ENCODE data around the gene MCC. TPM values are rescaled to one million over a fixed set of nuclear protein-coding genes. Genes with fewer than 3 reads are reported as not detected.

Gene MCC
- 100 to 1,000 TPM; 164 to 187 TPM for total RNA-seq
- 21.3 TPM for polyA plus RNA-seq (2013, experiment 1 of 2)
- 25.0 TPM for polyA plus RNA-seq (2013, experiment 2 of 2)
- long read RNA-seq, experiment 1, partial matches to known transcripts: 5 of 49 reads
- long read RNA-seq, experiment 1, other reads (novel, unspliced or antisense): 44 of 49 reads
- long read RNA-seq, experiment 2, full-length matches to known transcripts: 38 of 159 reads
- long read RNA-seq, experiment 2, partial matches to known transcripts: 29 of 159 reads
- long read RNA-seq, experiment 2, other reads (novel, unspliced or antisense): 92 of 159 reads
- long read RNA-seq, experiment 3, full-length matches to known transcripts: 21 of 222 reads
- long read RNA-seq, experiment 3, partial matches to known transcripts: 13 of 222 reads
- long read RNA-seq, experiment 3, other reads (novel, unspliced or antisense): 188 of 222 reads
- long read RNA-seq, experiment 4, transcript MCC-205 (6 exons, 857 nt): major isoform, 14 of 28 reads
- long read RNA-seq, experiment 4, partial matches to known transcripts: 2 of 28 reads
- long read RNA-seq, experiment 4, other reads (novel, unspliced or antisense): 12 of 28 reads

DNA sequence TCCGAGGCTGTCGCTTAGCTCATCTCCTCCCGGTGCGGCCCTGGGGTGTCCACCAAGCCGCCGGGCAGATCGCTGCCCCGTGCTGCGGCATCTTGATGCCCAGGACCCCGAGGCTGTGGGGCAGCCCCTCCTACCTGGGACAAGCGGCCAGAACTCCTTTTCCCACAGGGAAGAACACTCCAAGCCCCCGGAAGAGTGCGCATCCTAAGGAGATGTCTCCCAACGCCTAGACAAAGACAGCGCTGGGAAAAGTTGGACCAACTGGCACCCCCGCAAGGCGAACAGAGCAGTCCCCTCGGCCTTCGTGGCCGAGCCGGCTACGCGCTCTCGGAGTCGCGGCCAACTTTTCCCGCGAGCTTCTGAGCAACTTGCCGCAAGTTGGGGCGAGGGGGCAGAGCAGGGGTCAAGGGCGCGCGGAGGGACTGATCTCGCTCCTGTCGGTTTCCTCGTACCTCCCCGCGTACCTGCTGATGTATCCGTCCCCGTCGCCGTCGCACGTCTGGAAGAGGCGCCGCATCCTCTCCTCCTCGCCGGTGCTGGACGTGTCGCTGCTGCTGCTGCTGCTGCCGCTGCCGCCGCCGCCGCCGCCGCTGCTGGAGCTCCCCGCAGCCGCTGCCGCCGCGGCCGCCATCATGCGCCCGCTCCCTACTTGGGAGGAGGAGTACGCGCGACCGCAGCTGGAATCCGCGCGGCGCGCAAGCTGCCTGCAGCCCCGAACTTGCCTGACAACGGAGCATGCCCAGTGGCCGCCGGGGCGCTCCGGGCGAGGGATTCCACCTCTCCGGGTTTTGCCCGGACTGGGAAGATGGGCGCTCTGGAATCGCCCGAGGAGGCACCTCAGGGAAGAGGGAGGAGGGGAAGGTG lies at the start of gene MCC:
Gene MCC (minus strand): TSS at position 673 of the 864 bp plus-strand sequence.
- no peaks in the 10 kb centered on the region for H3K4me1 ChIP-seq (ENCODE audit: control insufficient read depth, insufficient read depth, low read length)
- DNase-seq: peak; percentile 97
- H3K36me3 Mint-ChIP-seq (ENCODE audit: low read depth): peaks cover 5% of the 10 kb centered on the region
- H3K36me3 ChIP-seq (ENCODE audit: control insufficient read depth, insufficient read depth, low read length): no peaks in the 10 kb centered on the region
- H3K27ac ChIP-seq (ENCODE audit: low read depth, low read length): no peak within 1 kb of the TSS
- H3K27me3 Mint-ChIP-seq (ENCODE audit: insufficient read depth): peaks cover 66% of the 10 kb centered on the region
- peak within 1 kb of the TSS; percentile 79 for H3K4me3 Mint-ChIP-seq
- peaks cover 65% of the 10 kb centered on the region for H3K27me3 ChIP-seq (ENCODE audit: control insufficient read depth, insufficient read depth, low read length, poor library complexity, severe bottlenecking)
- H3K9ac ChIP-seq (ENCODE audit: extremely low read depth, low read length, poor library complexity, severe bottlenecking): peak within 1 kb of the TSS; percentile 42
- peaks cover 29% of the 10 kb centered on the region for H3K9me3 Mint-ChIP-seq
- peak within 1 kb of the TSS; percentile 90 for H3K4me3 ChIP-seq (ENCODE audit: low read length)
- H3K4me1 Mint-ChIP-seq: peaks cover 3% of the 10 kb centered on the region
- peaks cover 20% of the 10 kb centered on the region for H3K9me3 ChIP-seq (ENCODE audit: control insufficient read depth, low read length)
- TF ChIP-seq, protein P1, sequence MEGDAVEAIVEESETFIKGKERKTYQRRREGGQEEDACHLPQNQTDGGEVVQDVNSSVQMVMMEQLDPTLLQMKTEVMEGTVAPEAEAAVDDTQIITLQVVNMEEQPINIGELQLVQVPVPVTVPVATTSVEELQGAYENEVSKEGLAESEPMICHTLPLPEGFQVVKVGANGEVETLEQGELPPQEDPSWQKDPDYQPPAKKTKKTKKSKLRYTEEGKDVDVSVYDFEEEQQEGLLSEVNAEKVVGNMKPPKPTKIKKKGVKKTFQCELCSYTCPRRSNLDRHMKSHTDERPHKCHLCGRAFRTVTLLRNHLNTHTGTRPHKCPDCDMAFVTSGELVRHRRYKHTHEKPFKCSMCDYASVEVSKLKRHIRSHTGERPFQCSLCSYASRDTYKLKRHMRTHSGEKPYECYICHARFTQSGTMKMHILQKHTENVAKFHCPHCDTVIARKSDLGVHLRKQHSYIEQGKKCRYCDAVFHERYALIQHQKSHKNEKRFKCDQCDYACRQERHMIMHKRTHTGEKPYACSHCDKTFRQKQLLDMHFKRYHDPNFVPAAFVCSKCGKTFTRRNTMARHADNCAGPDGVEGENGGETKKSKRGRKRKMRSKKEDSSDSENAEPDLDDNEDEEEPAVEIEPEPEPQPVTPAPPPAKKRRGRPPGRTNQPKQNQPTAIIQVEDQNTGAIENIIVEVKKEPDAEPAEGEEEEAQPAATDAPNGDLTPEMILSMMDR (conservative IDR thresholded peaks at IDR 0.05): no peak
- 0% methylated on average over 45 to 86 of the region's 86 CpGs for WGBS, 2 experiments (ENCODE audit: insufficient coverage in 1 of 2, insufficient read length in 1 of 2)
- peak within 1 kb of the TSS; percentile 39 for H3K27ac Mint-ChIP-seq

DNA sequence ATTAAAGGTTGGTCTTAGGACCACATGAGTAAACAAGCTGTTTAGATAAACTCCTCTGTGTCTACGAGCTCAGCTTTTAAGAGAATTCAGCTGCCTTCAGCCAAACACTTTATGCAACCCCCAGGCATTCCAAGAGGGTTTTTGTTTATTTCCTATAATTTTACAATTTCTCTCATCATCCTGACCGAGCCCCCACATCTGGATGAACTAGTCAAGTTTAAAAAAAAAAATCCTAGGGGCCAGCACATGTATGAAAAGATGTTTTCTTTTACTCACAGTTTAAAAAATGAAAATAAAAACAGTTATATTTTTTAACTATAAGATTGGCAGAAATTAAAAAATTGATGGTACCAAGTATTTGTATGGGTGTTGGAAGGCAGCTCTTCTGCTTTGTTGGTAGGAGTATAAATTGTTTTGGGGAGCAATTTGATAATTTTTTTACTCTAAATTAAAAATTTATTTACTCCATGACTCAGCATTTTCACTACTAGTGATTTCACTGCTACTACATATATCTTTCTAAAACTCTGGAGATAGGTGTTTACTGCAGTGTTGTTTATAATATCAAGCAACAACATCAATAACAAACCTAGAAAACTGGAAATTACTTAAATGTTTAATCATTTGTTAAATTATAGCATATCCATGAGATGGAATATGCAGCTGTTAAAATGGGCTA lies 43.4 kb upstream of the MCC start:
- Histone ChIP-seq H3K9ac (ENCODE audit: extremely low read depth, low read length, poor library complexity, severe bottlenecking) (no peak overlapping the region), H3K27me3 (ENCODE audit: control insufficient read depth, insufficient read depth, low read length, poor library complexity, severe bottlenecking) (no peaks in the 10 kb centered on the region), H3K27ac (ENCODE audit: low read depth, low read length) (no peak overlapping the region), H3K4me1 (ENCODE audit: control insufficient read depth, insufficient read depth, low read length) (no peaks in the 10 kb centered on the region), H3K4me3 (ENCODE audit: low read length) (peak overlapping the region; percentile 61), H3K36me3 (ENCODE audit: control insufficient read depth, insufficient read depth, low read length) (peaks cover 78% of the 10 kb centered on the region), H3K9me3 (ENCODE audit: control insufficient read depth, low read length) (peaks cover 72% of the 10 kb centered on the region)
- no peak overlapping the region for H3K27ac Mint-ChIP-seq
- H3K9me3 Mint-ChIP-seq: peaks cover 39% of the 10 kb centered on the region
- DNase-seq: no peak
- no peaks in the 10 kb centered on the region for H3K4me1 Mint-ChIP-seq
- peaks cover 72% of the 10 kb centered on the region for H3K36me3 Mint-ChIP-seq (ENCODE audit: low read depth)
- H3K27me3 Mint-ChIP-seq (ENCODE audit: insufficient read depth): no peaks in the 10 kb centered on the region
- WGBS, 2 experiments (ENCODE audit: insufficient coverage in 1 of 2, insufficient read length in 1 of 2): 89 to 97% methylated on average over 1 to 2 of the region's 2 CpGs
- TF ChIP-seq, protein P1 (conservative IDR thresholded peaks at IDR 0.05): no peak
- H3K4me3 Mint-ChIP-seq: no peak overlapping the region

DNA sequence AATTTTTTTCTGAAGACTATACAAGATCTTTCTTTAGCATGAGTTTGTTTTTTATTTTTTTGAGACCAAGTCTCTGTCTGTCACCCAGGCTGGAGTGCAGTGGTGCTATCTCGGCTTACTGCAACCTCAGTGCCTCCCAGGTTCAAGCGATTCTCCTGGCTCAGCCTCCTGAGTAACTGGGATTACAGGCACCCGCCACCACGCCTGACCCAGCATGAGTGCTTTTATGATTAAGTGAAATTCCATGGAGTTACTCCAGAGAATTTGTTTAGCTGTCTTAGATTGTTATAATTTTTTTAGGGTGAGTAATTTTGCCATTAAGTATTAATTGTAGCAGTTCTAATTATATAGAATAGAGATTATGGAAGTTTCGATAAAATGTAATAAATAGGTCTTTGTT lies 39.5 kb upstream of the MCC start:
- DNase-seq: no peak
- Histone ChIP-seq H3K9me3 (ENCODE audit: control insufficient read depth, low read length) (peaks cover 49% of the 10 kb centered on the region), H3K27ac (ENCODE audit: low read depth, low read length) (no peak overlapping the region), H3K9ac (ENCODE audit: extremely low read depth, low read length, poor library complexity, severe bottlenecking) (no peak overlapping the region), H3K36me3 (ENCODE audit: control insufficient read depth, insufficient read depth, low read length) (peaks cover 51% of the 10 kb centered on the region), H3K4me1 (ENCODE audit: control insufficient read depth, insufficient read depth, low read length) (no peaks in the 10 kb centered on the region), H3K4me3 (ENCODE audit: low read length) (no peak overlapping the region), H3K27me3 (ENCODE audit: control insufficient read depth, insufficient read depth, low read length, poor library complexity, severe bottlenecking) (no peaks in the 10 kb centered on the region)
- Mint-ChIP-seq H3K9me3 (peaks cover 31% of the 10 kb centered on the region), H3K4me3 (no peak overlapping the region), H3K4me1 (no peaks in the 10 kb centered on the region), H3K36me3 (ENCODE audit: low read depth) (peaks cover 51% of the 10 kb centered on the region), H3K27me3 (ENCODE audit: insufficient read depth) (no peaks in the 10 kb centered on the region), H3K27ac (no peak overlapping the region)
- TF ChIP-seq, protein P1 (conservative IDR thresholded peaks at IDR 0.05): no peak
- 90 to 96% methylated on average over 3 to 5 of the region's 5 CpGs for WGBS, 2 experiments (ENCODE audit: insufficient coverage in 1 of 2, insufficient read length in 1 of 2)
